Thyroid gland (tissue), 4 donors: ENCODE measurements around the gene ZC3H11A. TPM values are rescaled to one million over a fixed set of nuclear protein-coding genes. Genes with fewer than 3 reads are reported as not detected.
"Not testable (repeated sequence)": the region's sequence is repeated elsewhere in the genome, so short reads cannot be mapped to it uniquely, and the experiment has no call there.

Source experiments
- DNase-seq, 2 donors: peaks; one replicate each; pipeline ENCODE4 v3.0.0-alpha.2; 2019
- H3K27ac ChIP-seq, 3 donors: fragments of 200-600 bp; sonication (generic); 1 replicate in 2 of 3; 2 replicates in 1 of 3; pipeline ENCODE4 v1.5.1; 2016 to 2019; ENCODE audit warnings: mild to moderate bottlenecking in 1 of 3, moderate library complexity in 1 of 3
- H3K27me3 ChIP-seq: fragments of 200-600 bp; sonication (generic); one replicate; pipeline ENCODE4 v1.5.1; 2019
- H3K36me3 ChIP-seq, 2 donors: fragments of 200-600 bp; sonication (generic); one replicate each; pipeline ENCODE4 v1.5.1; 2016 to 2019
- H3K4me1 ChIP-seq, 2 donors: fragments of 200-600 bp; sonication (generic); one replicate each; pipeline ENCODE4 v1.5.1; 2017 to 2019
- H3K4me3 ChIP-seq, 3 donors: fragments of 200-600 bp; sonication (generic); replicated peaks in 1 of 3; 1 replicate in 2 of 3; 2 replicates in 1 of 3; pipeline ENCODE4 v1.5.1; 2016; ENCODE audit warnings: mild to moderate bottlenecking in 1 of 3
- H3K9me3 ChIP-seq: fragments of 200-600 bp; sonication (generic); one replicate; pipeline ENCODE4 v1.5.1; 2017
- POLR2A ChIP-seq, 2 donors: fragments of 450-650 bp; IDR thresholded peaks; one replicate each; pipeline ENCODE4 v1.6.1; 2017; ENCODE audit warnings: antibody characterized with exemption in 2 of 2, mild to moderate bottlenecking in 2 of 2, moderate library complexity in 1 of 2
- WGBS, 2 donors: methylation state at CpG; one replicate each; pipeline ENCODE4 v1.1.5; 2017; 5-methylcytosine and 5-hydroxymethylcytosine counted together
- intact Hi-C: fragments of 100-400 bp; cut with DNase I; formaldehyde crosslinking; loops from one replicate; pipeline ENCODE4 v1.15.1; 2023
- total RNA-seq, 4 donors: library from RNA; depleted of rRNA; stranded (reverse); fragments of >200 nt; gene quantifications; one replicate each; pipeline ENCODE4 v1.2.3, GENCODE V29; 2016
- TF ChIP-seq, protein P1 (sequence below), 6 experiments: fragments of 200-600 bp in 3 of 6; fragments of 450-650 bp in 3 of 6; sonication (generic) in 3 of 6; IDR thresholded peaks; one replicate each; pipeline ENCODE4 v1.5.1; 2016 to 2019; ENCODE audit warnings: antibody characterized with exemption in 6 of 6, mild to moderate bottlenecking in 2 of 6, inconsistent platforms in 1 of 6, moderate library complexity in 1 of 6

ZC3H11A gene
- total RNA-seq, result 100 to 1,000 TPM; 108 to 166 (median 131) TPM

- DNase-seq, result peak; percentile 100
Measured at GRCh38 chr1:203795441-203796235, at the start of gene ZC3H11A, which contains the start of gene ZBED6. ZC3H11A (plus strand) TSS chr1:203795623; CDS start chr1:203817071, 21,448 bp downstream. ZBED6 (plus strand) TSS chr1:203795623; CDS start chr1:203797523, 1,900 bp downstream.

GRCh38 chr1:203746281-203746680, 49.1 kb upstream of the ZC3H11A start:
- TF ChIP-seq, protein P1, sequence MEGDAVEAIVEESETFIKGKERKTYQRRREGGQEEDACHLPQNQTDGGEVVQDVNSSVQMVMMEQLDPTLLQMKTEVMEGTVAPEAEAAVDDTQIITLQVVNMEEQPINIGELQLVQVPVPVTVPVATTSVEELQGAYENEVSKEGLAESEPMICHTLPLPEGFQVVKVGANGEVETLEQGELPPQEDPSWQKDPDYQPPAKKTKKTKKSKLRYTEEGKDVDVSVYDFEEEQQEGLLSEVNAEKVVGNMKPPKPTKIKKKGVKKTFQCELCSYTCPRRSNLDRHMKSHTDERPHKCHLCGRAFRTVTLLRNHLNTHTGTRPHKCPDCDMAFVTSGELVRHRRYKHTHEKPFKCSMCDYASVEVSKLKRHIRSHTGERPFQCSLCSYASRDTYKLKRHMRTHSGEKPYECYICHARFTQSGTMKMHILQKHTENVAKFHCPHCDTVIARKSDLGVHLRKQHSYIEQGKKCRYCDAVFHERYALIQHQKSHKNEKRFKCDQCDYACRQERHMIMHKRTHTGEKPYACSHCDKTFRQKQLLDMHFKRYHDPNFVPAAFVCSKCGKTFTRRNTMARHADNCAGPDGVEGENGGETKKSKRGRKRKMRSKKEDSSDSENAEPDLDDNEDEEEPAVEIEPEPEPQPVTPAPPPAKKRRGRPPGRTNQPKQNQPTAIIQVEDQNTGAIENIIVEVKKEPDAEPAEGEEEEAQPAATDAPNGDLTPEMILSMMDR (IDR thresholded peaks at IDR 0.05), result no peak
- TF ChIP-seq POLR2A (IDR thresholded peaks at IDR 0.05), result no peak
- intact Hi-C loops, result no loop called here
- no peaks in the 10 kb centered on the region for H3K27me3 ChIP-seq
- WGBS, 2 donors, result 93 to 94% methylated on average over 6 of the region's 6 CpGs
- H3K36me3 ChIP-seq, result no peaks in the 10 kb centered on the region
- peaks cover 8% of the 10 kb centered on the region in 2 donors for H3K4me1 ChIP-seq
- no peak overlapping the region for H3K4me3 ChIP-seq
- no peaks in the 10 kb centered on the region for H3K9me3 ChIP-seq
- no peak for DNase-seq
- H3K27ac ChIP-seq, result no peak overlapping the region

More at GRCh38 chr1:203795441-203796235, at the start of gene ZC3H11A, which contains the start of gene ZBED6:
- Histone ChIP-seq H3K4me1 (peaks cover 29 to 41% of the 10 kb centered on the region in 2 donors), H3K9me3 (no peaks in the 10 kb centered on the region), H3K4me3 (peak within 1 kb of the TSS; percentile 45 to 66 (median 62)), H3K27me3 (no peaks in the 10 kb centered on the region), H3K27ac (peak within 1 kb of the TSS; percentile 88 to 94 (median 94)), H3K36me3 (no peaks in the 10 kb centered on the region)
- intact Hi-C loops, result loop anchor here (10.0 kb wide), 1 partner anchor 349 kb away; no protein-coding TSS in a partner anchor
- WGBS, 2 donors, result 1% methylated on average over 43 to 45 of the region's 59 CpGs
- TF ChIP-seq, protein P1 (IDR thresholded peaks at IDR 0.05), result no peak
- TF ChIP-seq POLR2A (IDR thresholded peaks at IDR 0.05), result peak in 1 of 2 donors; percentile 77

GRCh38 chr1:203751051-203751450, 44.4 kb upstream of the ZC3H11A start:
- no peak for TF ChIP-seq POLR2A (IDR thresholded peaks at IDR 0.05)
- TF ChIP-seq, protein P1 (IDR thresholded peaks at IDR 0.05), result no peak
- Histone ChIP-seq H3K27me3 (no peaks in the 10 kb centered on the region), H3K9me3 (no peaks in the 10 kb centered on the region), H3K4me3 (no peak overlapping the region), H3K4me1 (no peaks in the 10 kb centered on the region), H3K27ac (no peak overlapping the region), H3K36me3 (no peaks in the 10 kb centered on the region)
- WGBS, 2 donors, result 88 to 94% methylated on average over 3 of the region's 3 CpGs
- intact Hi-C loops, result no loop called here
- no peak for DNase-seq

DNA sequence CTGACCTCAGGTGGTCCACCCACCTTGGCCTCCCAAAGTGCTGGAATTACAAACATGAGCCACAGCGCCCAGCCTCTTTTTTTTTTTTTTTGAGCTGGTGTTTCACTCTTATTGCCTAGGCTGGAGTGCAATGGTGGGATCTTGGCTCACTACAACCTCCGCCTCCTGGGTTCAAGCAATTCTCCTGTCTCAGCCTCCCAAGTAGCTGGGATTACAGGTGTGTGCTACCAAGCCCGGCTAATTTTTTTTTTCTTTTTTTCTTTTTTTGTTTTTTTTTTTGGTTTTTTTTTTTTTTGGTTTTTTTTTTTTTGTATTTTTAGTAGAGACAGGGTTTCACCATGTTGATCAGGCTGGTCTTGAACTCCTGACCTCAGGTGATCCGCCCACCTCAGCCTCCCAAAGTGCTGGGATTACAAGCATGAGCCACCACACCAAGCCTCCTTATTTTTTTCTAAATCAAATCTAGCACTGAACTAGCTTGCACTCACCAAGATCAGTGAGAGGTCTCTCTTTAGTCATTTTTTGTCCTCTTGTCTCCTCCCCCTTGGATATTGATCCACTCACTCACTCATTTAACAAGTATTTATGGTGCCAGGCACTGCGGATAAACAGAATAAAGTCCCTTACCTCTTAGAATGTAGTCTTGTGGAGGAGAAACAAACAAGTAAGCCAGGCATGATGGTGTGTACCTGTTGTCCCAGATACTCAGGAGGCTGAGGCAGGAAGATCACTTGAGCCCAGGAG, 43.6 kb upstream of the ZC3H11A start:
- H3K4me3 ChIP-seq, H3K4me1 ChIP-seq, DNase-seq, H3K36me3 ChIP-seq, intact Hi-C loops, H3K27ac ChIP-seq, H3K9me3 ChIP-seq, H3K27me3 ChIP-seq: not testable (repeated sequence)
- 93 to 99% methylated on average over 5 of the region's 5 CpGs for WGBS, 2 donors

DNA sequence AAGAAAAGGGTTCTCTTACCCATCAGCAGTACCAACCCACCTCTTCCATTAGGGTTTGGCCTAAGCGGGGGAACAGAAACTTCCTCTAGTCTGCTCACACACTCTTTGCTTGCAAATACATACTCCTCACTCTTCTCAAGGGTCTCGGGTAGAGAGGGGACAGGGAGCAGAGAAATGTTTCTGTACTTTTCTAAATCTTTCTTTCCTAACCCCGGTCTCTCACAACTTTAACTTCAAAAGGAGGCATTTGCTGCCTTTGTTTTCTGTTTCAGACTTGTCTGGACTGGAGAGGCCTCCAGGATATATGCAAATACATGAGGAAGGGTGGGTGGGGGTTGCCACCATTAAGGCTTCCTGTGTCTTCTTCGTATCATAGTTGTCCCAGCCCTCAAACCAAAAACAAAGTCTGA, 41.0 kb upstream of the ZC3H11A start:
- DNase-seq, result no peak
- H3K27ac ChIP-seq, result no peak overlapping the region
- H3K36me3 ChIP-seq, result no peaks in the 10 kb centered on the region

More for the DNA sequence above, 41.0 kb upstream of the ZC3H11A start:
- no peak overlapping the region for H3K4me3 ChIP-seq
- 84 to 88% methylated on average over 4 of the region's 4 CpGs for WGBS, 2 donors
- H3K27me3 ChIP-seq, result no peaks in the 10 kb centered on the region
- TF ChIP-seq, protein P1 (IDR thresholded peaks at IDR 0.05), result no peak
- no peak for TF ChIP-seq POLR2A (IDR thresholded peaks at IDR 0.05)
- no peaks in the 10 kb centered on the region for H3K9me3 ChIP-seq
- H3K4me1 ChIP-seq, result no peaks in the 10 kb centered on the region
- intact Hi-C loops, result no loop called here
